Fibroblast of skin of right biceps (primary cell): ENCODE measurements around the gene RASAL2.
"Not testable (repeated sequence)": the region's sequence is repeated elsewhere in the genome, so short reads cannot be mapped to it uniquely, and the experiment has no call there.

Source experiments
- DNase-seq: peaks from one replicate; pipeline ENCODE4 v3.0.0-alpha.2; 2013

Gene RASAL2

DNA sequence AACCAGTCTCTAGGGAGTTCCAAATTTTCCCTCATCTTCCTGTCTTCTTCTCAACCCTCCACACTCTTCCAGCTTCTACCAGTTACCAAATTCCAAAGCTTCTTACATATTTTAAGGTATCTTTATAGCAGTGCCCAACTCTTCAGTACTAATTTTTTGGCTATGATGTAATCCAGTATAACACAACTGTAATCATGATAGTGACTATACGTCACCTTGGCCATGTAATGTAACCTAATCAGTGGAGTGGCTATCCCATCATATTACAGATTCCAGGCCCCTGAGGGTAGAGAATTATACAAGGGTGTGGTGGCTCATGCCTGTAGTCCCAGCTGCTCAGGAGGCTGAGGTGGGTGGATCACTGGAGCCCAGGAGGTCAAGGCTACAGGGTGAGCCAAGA lies 259.6 kb downstream of the RASAL2 start:
- DNase-seq, result no peak

GRCh38 chr1:178354816-178355215 lies 260.9 kb downstream of the RASAL2 start:
- DNase-seq, result peak; percentile 49

- DNase-seq, result no peak
These were observed 262.4 kb downstream of the RASAL2 start for GRCh38 chr1:178356299-178356698.

DNA sequence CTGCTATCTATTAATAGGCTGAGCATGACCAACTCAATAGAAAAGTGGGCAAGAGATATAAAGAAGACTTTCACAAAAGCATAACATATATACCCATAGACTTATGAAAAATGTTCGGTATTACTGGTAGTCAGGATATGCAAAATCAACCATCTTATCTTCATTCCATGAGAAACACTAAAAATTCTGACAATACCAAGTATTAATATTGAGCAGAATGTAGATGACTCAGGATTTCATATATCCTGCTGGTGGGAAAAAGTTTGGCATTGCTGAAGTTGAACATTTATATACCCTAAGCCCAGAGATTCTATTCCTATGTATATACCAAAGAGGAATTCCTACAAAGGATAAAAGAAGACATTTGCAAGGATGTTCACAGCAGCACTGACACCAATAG lies 264.6 kb downstream of the RASAL2 start:
- peak; percentile 45 for DNase-seq

DNA sequence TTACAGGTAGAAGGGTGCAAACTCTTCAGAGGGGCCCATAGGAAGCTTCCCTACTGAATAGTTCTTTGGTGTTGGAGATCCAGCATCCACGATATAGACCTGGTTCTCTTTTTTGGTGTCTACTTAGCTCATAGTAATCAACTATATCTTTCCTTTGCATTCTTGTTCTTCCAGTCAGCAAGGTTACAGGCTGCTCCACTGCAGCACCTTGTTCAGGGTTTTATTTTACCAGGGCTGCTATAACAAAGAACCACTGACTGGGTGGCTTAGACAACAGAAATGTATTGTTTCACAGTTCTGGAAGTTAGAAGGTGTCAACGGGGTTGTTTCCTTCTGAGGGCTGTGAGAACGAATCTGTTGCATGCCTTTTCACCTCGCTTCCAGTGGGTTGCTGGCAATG lies 266.5 kb downstream of the RASAL2 start:
- DNase-seq, result no peak

DNA sequence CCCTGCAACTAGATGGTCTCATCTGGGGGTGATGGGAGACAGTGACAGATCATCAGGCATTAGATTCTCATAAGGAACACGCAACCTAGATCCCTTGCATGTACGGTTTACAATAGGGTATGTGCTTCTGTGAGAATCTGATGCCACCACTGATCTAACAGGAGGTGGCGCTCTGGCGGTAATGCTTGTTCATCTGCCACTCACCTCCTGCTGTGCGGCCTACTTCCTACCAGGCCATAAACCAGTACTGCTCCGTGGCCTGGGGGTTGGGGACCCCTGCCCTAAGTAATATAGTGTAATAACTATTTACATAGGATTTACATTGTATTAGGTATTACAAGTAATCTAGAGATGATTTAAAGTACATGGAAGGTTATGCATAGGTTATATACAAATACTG lies 267.9 kb downstream of the RASAL2 start:
- DNase-seq, result no peak

- peak; percentile 82 for DNase-seq
These were observed 268.8 kb downstream of the RASAL2 start for GRCh38 chr1:178362747-178363146.

- no peak for DNase-seq
These were observed 270.9 kb downstream of the RASAL2 start for GRCh38 chr1:178364782-178365181.

- no peak for DNase-seq
These were observed 273.2 kb downstream of the RASAL2 start for GRCh38 chr1:178367151-178367550.

DNA sequence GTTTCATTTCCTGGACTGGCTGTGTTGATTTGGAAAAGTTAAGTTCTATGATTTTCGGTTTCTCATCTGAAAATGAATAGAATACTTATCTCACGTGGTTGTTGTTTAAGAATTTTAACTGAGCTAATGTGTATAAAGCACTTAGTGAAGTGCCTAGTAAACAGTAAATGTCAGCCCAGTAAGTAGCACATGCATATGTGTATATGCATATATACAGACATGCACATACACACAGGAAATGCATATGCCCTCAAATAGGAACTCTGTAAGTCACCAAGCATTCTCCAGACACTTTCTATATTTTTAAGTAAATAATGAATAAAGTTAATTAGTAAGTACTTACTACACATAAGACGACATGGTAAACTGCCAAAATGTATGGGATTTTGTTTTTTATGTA lies 274.3 kb downstream of the RASAL2 start:
- DNase-seq, result no peak

DNA sequence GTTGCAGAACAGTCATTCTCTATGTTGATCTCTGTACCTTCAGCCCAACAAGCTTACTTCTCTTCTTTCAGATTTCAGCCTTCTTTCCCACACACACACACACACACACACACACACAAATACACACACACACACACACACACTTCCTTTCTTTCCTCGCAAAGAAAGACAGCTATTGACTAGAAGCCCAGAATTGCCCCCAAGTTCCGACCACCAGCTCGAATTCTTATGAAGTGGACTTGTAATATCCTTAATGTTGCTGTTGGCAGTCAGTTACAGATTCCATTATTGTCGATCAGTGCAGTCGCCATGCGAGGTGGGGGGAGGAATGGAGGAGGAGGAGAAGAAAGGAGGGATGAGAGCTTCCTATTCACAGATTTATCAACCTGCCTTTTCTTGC lies 277.3 kb downstream of the RASAL2 start:
- peak; percentile 66 for DNase-seq

DNA sequence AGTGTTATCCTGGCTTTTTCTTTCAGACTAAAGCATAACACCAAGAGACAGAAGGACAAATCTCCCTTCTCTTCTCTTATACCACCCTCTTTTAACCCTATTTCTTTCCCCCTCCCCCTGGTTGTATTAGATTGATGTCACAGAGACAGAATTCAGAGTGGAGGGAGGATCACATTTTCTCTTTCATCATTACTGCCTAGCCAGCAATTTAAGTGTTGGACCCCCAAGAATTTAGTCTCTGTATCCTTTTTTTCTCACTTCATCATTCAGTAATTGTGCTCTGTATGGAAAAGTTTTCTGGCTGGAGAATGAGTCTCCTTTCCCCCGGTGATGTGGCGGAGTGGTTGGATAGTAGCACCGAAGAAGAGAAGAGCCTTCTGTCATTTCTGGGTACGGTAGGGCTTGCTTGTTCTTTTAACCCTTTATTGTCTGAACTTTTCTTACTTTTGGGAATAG lies 278.1 kb downstream of the RASAL2 start:
- no peak for DNase-seq

- peak; percentile 45 for DNase-seq
These were observed 280.1 kb downstream of the RASAL2 start for GRCh38 chr1:178374016-178374415.

DNA sequence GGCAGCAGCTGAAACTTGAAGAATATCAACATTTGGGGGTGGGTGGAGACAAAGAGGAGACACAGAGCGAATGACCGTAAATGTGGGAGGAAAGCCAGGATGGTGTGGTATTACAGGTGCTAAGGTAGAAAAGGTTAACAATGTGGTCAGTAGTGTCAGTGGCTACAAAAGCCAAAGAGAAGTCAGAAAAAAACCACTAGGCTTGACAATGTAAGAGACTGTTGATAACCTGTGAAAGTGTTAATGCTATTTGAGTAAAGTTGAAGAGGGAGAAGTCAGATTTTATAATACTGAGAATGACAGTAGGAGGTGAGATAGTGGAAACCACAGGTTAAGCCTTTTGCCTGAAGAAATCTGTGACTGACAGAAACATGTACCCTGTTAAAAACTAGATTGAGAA lies 282.1 kb downstream of the RASAL2 start:
- no peak for DNase-seq

GRCh38 chr1:178379807-178380206 lies 285.9 kb downstream of the RASAL2 start:
- DNase-seq, result no peak

- no peak for DNase-seq
These were observed 288.5 kb downstream of the RASAL2 start for GRCh38 chr1:178382372-178382771.

GRCh38 chr1:178385662-178386061 lies 291.8 kb downstream of the RASAL2 start:
- DNase-seq, result no peak

GRCh38 chr1:178388418-178389145 lies 294.7 kb downstream of the RASAL2 start:
- peak; percentile 66 for DNase-seq

GRCh38 chr1:178389441-178389840 lies 295.5 kb downstream of the RASAL2 start:
- peak; percentile 36 for DNase-seq

- DNase-seq, result not testable (repeated sequence)
These were observed 296.4 kb downstream of the RASAL2 start for GRCh38 chr1:178390280-178390679.

- DNase-seq, result no peak
These were observed 299.5 kb downstream of the RASAL2 start for GRCh38 chr1:178393370-178393769.

DNA sequence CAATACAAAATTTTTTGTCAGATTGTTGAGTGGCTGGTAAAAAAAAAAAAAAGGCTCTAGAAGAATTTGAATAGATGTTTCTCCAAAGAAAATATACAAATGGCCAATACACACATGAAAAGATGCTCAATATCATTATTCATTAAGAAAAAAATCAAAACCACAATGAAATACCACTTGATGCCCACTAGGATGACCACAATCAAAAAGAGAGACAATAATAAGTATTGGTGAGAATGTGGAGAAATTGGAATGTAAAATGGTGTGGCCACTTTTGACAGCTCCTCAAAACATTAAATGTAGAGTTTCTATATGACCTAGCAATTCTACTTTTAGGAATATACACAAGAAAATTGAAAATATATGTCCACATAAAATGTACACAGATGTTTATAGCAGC lies 302.9 kb downstream of the RASAL2 start:
- DNase-seq, result no peak

DNA sequence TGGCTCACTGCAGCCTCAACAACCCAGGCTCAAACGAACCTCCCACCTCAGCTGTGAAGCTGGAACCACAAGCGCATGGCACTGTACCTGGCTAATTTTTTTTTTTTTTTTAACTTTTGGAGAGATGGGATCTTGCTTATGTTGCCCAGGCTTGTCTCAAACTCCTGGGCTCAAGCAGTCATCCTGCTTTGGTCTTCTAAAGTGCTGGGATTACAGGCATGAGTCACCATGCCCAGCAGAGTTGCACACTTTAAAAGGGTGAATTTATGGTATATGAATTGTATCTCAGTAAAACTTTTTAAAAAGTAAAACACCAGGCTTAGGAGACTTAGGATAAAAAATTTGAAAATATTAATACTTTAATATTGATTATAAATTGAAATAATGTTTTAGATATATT lies 303.8 kb downstream of the RASAL2 start:
- peak; percentile 36 for DNase-seq

GRCh38 chr1:178399177-178399728 lies 305.3 kb downstream of the RASAL2 start:
- DNase-seq, result no peak

DNA sequence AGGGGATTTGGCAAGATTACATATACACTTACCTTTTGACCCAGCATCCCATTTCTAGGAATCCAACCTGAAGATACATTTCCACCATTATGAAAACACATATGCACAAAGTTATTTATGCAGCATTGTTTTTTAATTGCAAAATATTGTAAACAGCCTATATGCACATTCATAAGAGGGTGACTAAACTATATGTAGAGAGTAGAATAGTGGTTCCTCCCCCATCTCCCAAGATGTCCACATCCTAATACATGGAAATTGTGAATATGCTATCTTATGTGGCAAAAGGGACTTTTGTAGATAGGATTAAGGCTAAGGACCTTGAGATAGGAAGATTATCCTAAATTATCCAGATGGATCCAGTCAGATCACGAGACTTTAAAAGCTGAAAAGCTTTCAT lies 311.2 kb downstream of the RASAL2 start:
- DNase-seq, result no peak
